GM19395 (cell line): ENCODE measurements around the gene LGR4.
"Not testable (repeated sequence)": the region's sequence is repeated elsewhere in the genome, so short reads cannot be mapped to it uniquely, and the experiment has no call there.

Experiments
- ATAC-seq: cut with Tn5 transposase; IDR thresholded peaks from one replicate; pipeline ENCODE4 v1.9.1; 2021; ENCODE audit warnings: mild to moderate bottlenecking, moderate library complexity; ENCODE audit not compliant: unreplicated experiment

The LGR4 gene

GRCh38 chr11:27353593-27354358 is 118.8 kb downstream of the LGR4 start:
- no peak for ATAC-seq

DNA sequence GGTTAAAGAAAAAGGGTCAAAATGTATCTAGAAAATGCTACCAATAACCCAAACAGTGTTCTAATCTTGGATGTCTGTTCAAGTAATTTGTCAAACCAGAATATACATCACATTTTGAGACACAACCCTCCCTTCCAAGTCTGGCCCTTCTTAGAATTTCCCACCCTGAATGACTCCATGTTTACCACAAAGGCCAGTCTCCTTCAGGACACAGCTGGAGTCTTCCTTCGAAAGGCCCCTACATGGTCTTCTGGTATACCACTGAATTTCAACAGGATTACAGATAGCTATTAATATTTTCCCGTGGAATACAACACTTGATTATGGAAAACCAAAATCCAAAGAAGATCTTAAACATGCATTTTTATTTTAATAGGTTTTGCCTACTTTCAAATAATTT is 119.8 kb downstream of the LGR4 start:
- ATAC-seq: no peak

DNA sequence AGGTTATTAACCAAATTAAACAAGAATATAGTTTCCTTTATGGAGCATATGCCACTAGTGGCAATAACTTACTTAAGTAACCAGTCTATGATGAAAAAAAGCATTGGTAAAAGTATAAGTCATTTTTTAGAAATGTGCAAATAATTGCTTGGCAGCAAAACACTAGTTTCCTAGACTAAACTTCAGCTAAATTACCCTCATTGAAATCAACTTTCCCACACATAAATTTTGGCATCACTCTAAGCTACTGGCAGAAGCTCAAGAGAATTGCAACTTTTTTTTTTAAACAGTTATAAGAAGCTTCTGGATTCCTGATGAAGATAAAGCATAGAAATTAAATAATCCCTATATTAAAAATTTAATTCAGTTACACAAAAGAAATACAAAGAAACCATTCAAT is 122.1 kb downstream of the LGR4 start:
- no peak for ATAC-seq

DNA sequence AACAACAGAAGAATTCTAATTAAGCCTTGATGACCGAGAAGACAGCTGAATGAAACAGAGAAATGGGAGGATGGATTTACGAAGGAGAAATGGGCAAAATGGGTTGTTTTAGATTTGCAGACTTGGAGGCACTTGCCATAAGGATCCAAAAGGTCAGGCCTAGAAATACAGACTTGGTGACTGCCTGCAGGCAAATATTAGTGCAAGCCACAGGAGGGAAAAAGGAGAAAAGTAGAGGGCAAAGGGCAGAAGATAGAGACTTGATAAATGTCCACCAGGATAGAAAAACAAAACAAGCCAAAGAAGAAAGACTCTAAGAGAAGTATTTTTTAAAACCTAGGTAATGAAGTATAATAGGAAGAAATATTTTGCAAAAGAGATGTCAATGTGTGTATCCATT is 122.7 kb downstream of the LGR4 start:
- no peak for ATAC-seq

DNA sequence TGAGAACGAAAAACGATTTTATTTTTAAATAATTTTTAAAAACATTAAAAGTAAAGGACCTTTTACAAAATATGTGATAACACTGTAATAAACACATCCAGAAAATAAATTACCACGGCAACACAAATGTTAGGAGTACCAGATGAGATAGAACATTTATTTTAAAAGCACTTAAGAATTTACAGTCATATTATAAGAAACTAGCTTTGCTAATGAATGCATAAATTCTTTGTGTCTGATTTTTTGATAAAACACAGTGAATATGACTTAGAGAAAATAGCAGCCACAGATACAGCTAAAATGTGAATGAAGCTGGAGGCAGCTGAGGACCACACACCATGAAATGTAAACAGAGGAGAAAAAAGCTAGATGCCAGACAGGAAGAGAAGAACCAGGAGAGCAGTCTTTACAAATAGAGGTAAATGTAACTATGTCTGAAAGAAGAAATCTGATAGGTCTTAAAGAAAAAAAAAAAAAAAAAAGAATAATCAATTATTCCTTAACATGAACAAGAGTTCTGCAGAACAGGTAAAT is 124.2 kb downstream of the LGR4 start:
- no peak for ATAC-seq

- no peak for ATAC-seq
These were observed 124.9 kb downstream of the LGR4 start for GRCh38 chr11:27347359-27348339.

- no peak for ATAC-seq
These were observed 132.6 kb downstream of the LGR4 start for GRCh38 chr11:27339941-27340340.

DNA sequence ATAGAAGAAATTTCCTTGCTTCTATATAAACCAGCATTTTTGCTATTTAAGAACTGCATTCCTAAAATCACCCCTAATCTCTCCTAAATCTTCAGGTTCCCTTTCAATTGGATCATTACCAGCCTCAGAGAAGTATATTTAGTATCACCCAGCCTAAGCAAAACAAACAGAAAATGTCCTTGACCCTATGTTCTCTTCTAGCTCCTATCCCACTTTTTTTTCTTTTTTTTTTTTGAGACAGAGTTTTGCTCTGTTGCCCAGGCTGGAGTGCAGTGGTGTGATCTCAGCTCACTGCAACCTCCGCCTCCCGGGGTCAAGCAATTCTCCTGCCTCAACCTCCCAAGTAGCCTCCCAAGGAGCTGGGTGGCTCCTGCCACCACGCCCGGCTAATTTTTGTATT is 137.8 kb downstream of the LGR4 start:
- ATAC-seq: not testable (repeated sequence)

DNA sequence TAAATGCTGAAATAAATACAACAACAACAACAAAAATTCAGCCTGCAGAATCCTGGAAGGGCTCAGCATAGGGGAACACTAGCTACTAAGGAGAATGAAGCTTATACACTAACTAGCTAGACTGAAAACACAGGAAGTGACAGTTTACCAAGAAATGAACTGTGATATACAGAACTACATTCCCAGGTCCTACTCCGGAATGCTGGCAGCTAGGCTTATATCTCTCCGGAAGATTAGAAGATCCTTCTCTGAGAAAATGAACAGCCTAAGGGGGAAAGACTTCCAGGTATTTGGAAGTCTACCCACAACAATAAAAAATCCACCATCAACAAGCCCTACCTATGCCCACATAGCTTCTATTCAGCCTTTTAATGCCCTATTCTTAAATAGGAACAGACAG is 140.6 kb downstream of the LGR4 start:
- ATAC-seq: no peak

- no peak for ATAC-seq
These were observed 141.8 kb downstream of the LGR4 start for GRCh38 chr11:27330633-27331270.

DNA sequence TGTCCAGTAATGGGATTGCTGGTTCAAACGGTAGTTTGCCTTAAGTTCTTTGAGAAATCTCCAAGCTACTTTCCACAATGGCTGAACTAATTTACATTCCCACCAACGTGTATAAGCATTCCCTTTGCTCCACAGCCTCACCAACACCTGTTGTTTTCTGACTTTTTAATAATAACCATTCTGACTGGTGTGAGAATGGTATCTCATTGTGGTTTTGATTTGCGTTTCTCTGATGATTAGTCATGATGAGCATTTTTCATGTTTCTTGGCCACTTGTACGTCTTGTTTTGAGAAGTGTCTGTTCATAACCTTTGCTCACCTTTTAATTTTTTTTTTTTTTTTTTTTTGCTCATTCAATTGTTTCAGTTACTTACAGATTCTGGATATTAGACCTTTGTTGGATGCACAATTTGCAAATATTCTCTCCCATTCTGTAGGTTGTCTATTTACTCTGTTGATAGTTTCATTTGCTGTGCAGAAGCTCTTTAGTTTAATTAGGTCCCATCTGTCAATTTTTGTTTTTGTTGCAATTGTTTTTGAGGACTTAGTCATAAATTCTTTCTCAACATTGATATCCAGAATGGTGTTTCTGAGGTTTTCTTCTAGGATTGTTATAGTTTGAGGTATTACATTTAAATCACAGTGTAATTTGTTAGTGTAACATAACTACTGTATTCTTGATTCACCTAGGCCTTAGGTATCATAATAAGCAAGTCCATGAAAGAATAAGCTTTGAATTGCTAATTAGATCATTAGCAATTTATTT is 142.5 kb downstream of the LGR4 start:
- ATAC-seq: no peak

GRCh38 chr11:27328614-27329013 is 144.0 kb downstream of the LGR4 start:
- no peak for ATAC-seq

DNA sequence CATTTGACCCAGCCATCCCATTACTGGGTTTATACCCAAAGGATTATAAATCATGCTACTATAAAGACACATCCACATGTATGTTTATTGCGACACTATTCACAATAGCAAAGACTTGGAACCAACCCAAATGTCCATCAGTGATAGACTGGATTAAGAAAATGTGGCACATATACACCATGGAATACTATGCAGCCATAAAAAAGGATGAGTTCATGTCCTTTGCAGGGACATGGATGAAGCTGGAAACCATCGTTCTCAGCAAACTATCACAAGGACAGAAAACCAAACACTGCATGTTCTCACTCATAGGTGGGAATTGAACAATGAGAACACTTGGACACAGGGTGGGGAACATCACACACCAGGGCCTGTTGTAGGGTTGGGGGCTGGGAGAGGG is 145.5 kb downstream of the LGR4 start:
- ATAC-seq: not testable (repeated sequence)

DNA sequence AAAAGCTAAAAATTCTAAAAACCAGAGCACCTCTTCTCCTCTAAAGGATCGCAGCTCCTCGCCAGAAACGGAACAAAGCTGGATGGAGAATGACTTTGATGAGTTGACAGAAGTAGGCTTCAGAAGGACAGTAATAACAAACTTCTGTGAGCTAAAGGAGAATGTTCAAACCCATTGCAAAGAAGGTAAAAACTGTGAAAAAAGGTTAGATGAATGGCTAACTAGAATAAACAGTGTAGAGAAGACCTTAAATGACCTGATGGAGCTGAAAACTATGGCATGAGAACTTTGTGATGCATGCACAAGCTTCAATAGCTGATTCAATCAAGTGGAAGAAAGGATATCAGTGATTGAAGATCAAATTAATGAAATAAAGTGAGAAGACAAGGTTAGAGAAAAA is 150.4 kb downstream of the LGR4 start:
- not testable (repeated sequence) for ATAC-seq

DNA sequence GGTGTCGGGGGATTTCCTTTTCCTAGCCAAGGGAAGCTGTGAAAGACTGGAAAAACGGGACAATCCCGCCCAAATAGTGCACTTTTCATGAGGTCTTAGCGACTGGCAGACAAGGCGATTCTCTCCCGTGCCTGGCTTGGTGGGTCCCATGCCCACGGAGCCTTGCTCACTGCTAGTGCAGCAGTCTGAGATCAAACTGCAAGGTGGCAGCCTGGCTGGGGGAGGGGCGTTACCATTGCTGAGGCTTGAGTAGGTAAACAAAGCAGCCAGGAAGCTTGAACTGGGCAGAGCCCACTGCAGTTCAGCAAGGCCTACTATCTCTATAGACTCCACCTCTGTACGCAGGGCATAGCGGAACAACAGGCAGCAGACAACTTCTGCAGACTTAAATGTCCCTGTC is 151.2 kb downstream of the LGR4 start:
- ATAC-seq: not testable (repeated sequence)

- peak; percentile 99 for ATAC-seq
These were observed 153.5 kb downstream of the LGR4 start for GRCh38 chr11:27319072-27319471.

DNA sequence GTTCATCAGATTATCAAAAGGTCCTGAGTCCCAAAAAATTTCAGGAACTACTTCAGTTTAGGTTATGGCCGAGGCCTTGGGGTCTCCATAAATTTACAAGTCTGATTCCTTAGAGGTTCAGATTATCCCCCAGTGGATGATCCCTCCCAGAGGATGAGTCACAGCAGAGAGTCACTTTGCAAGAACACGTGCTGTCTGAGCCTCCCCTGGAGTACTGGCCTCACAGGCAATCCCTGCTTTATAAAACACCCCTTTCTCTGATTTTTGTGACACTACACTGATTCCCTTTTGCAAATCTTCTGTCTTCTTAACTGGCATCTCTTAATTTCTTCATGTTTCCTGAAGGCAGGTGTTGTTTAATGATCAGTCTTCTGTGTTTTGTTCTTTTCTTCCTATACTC is 154.8 kb downstream of the LGR4 start:
- no peak for ATAC-seq
